A549 (cell line): Measurements from ENCODE around the gene PRKCQ. TPM values are rescaled to one million over a fixed set of nuclear protein-coding genes. Genes with fewer than 3 reads are reported as not detected.

Source experiments
- ATAC-seq, 2 experiments: fragments of 200-7000 bp in 1 of 2; fragments of >200 bp in 1 of 2; cut with Nextera tagmentation in 1 of 2; cut with Tn5 transposase in 1 of 2; 3 replicates each; pipeline versions ENCODE4 v1.8.0 to v1.9.1; 2018 to 2020; ENCODE audit warnings: mild to moderate bottlenecking in 1 of 2, moderate library complexity in 1 of 2
- CTCF ChIA-PET: fragments of 300-600 bp; sonication (Branson Sonifier 250); formaldehyde crosslinking; extraction: SDS; loops from one replicate; lab custom pipeline; 2021; ENCODE audit warnings: antibody characterized with exemption, inconsistent platforms; lab: Yijun Ruan, JAX
- POLR2A ChIA-PET: fragments of 350-600 bp; formaldehyde crosslinking; extraction: SDS; loops from one replicate; lab custom pipeline; 2021; ENCODE audit warnings: antibody characterized with exemption, inconsistent platforms; lab: Yijun Ruan, JAX
- DNase-seq, 2 experiments: peaks; one replicate each; pipeline versions ENCODE4 v3.0.0 to v3.0.0-alpha.2; 2011 to 2016; ENCODE audit warnings: low read depth in 1 of 2, low spot score in 1 of 2
- FAIRE-seq: peaks from 2 replicates; lab custom pipeline; 2011; peaks lifted over from hg19 to GRCh38; lab: Jason Lieb, UNC
- H3K27ac ChIP-seq, 2 experiments: fragments of >200 bp; sonication (Bioruptor Twin); formaldehyde crosslinking; 3 replicates each; pipeline ENCODE4 v1.5.1; 2016 to 2017
- H3K4me1 ChIP-seq: fragments of >200 bp; sonication (Bioruptor Twin); formaldehyde crosslinking; 3 replicates; pipeline ENCODE4 v1.6.1; 2016
- H3K4me2 ChIP-seq: fragments of >200 bp; sonication (Bioruptor Twin); formaldehyde crosslinking; 3 replicates; pipeline ENCODE4 v1.6.1; 2016
- H3K4me3 ChIP-seq: fragments of >200 bp; sonication (Bioruptor Twin); formaldehyde crosslinking; 3 replicates; pipeline ENCODE4 v1.5.1; 2016
- H3K9me3 ChIP-seq: fragments of >200 bp; sonication (Bioruptor Twin); formaldehyde crosslinking; 3 replicates; pipeline ENCODE4 v1.6.1; 2016
- CEBPB ChIP-seq, 2 experiments: fragments of >200 bp in 1 of 2; sonication (Bioruptor Twin) in 1 of 2; formaldehyde crosslinking in 1 of 2; IDR thresholded peaks; 2 replicates each; pipeline ENCODE4 v1.6.1; 2012 to 2016
- CHD2 ChIP-seq: fragments of 150-350 bp; IDR thresholded peaks from 2 replicates; pipeline ENCODE4 v1.6.1; 2014; ENCODE audit warnings: low read length; ENCODE audit not compliant: partially characterized antibody
- EHMT2 ChIP-seq: fragments of 200-600 bp; sonication (generic); IDR thresholded peaks from 2 replicates; pipeline ENCODE4 v1.6.1; 2016; ENCODE audit warnings: antibody characterized with exemption, low read depth, mild to moderate bottlenecking, moderate library complexity
- FOSL2 ChIP-seq, 2 experiments: fragments of 450-650 bp in 1 of 2; fragments of >200 bp in 1 of 2; sonication (Bioruptor Twin) in 1 of 2; formaldehyde crosslinking; IDR thresholded peaks; 2 replicates each; pipeline versions ENCODE4 v1.5.0 to v1.6.1; 2016 to 2020; ENCODE audit warnings: mild to moderate bottlenecking in 1 of 2, moderate library complexity in 1 of 2
- GATA3 ChIP-seq: IDR thresholded peaks from 2 replicates; pipeline ENCODE4 v1.6.1; 2012; ENCODE audit warnings: borderline replicate concordance
- HEYL ChIP-seq: fragments of 250-450 bp; sonication (Bioruptor Pico); IDR thresholded peaks from 2 replicates; pipeline ENCODE4 v1.8.0; 2021; ENCODE audit warnings: mild to moderate bottlenecking, moderate library complexity
- HOXB5 ChIP-seq: fragments of 250-450 bp; sonication (Bioruptor Pico); IDR thresholded peaks from 2 replicates; pipeline ENCODE4 v1.5.0; 2020; ENCODE audit warnings: mild to moderate bottlenecking, moderate library complexity
- JUNB ChIP-seq: fragments of >200 bp; sonication (Bioruptor Twin); formaldehyde crosslinking; IDR thresholded peaks from 2 replicates; pipeline ENCODE4 v1.6.1; 2016
- KDM5A ChIP-seq: fragments of 200-600 bp; sonication (generic); IDR thresholded peaks from 2 replicates; pipeline ENCODE4 v1.6.1; 2016; ENCODE audit warnings: antibody characterized with exemption, mild to moderate bottlenecking
- MAFK ChIP-seq: fragments of 450-650 bp; IDR thresholded peaks from 2 replicates; pipeline ENCODE4 v1.6.1; 2014; ENCODE audit not compliant: partially characterized antibody
- MAX ChIP-seq: IDR thresholded peaks from 2 replicates; pipeline ENCODE4 v1.6.1; 2012
- MYC ChIP-seq: IDR thresholded peaks from 2 replicates; pipeline ENCODE4 v1.6.1; 2012; ENCODE audit warnings: mild to moderate bottlenecking, inconsistent platforms, low read length, improper control_type of control experiment, borderline replicate concordance
- NR3C1 ChIP-seq: fragments of >200 bp; sonication (Bioruptor Twin); formaldehyde crosslinking; IDR thresholded peaks from 3 replicates; pipeline ENCODE4 v1.6.1; 2017
- POLR2A ChIP-seq: IDR thresholded peaks from 2 replicates; pipeline ENCODE4 v1.6.1; 2012; ENCODE audit warnings: mild to moderate bottlenecking, low read length
- RAD21 ChIP-seq, 2 experiments: fragments of >200 bp in 1 of 2; sonication (Bioruptor Twin) in 1 of 2; formaldehyde crosslinking in 1 of 2; IDR thresholded peaks in 1 of 2; conservative IDR thresholded peaks in 1 of 2; 2 replicates in 1 of 2; 3 replicates in 1 of 2; pipeline ENCODE4 v1.6.1; 2012 to 2018; ENCODE audit warnings: inconsistent platforms in 1 of 2
- REST ChIP-seq: fragments of 200-600 bp; sonication (generic); IDR thresholded peaks from 2 replicates; pipeline ENCODE4 v1.6.1; 2016; ENCODE audit warnings: antibody characterized with exemption, mild to moderate bottlenecking, moderate library complexity
- RNF2 ChIP-seq: fragments of 200-600 bp; sonication (generic); IDR thresholded peaks from 2 replicates; pipeline ENCODE4 v1.6.1; 2016; ENCODE audit warnings: low read depth, mild to moderate bottlenecking, antibody characterized with exemption, moderate library complexity, borderline replicate concordance
- ZC3H11A ChIP-seq: fragments of 450-650 bp; IDR thresholded peaks from 2 replicates; pipeline ENCODE4 v1.6.1; 2014; ENCODE audit warnings: antibody characterized with exemption, mild to moderate bottlenecking
- ZFP36 ChIP-seq: fragments of 450-650 bp; IDR thresholded peaks from 2 replicates; pipeline ENCODE4 v1.6.1; 2014; ENCODE audit warnings: borderline replicate concordance; ENCODE audit not compliant: partially characterized antibody
- WGBS: methylation state at CpG from one replicate; pipeline ENCODE4 v1.1.6; 2017; ENCODE audit errors: missing lambda C conversion rate; 5-methylcytosine and 5-hydroxymethylcytosine counted together
- polyA plus RNA-seq, 4 experiments: library from polyadenylated mRNA; depleted of rRNA in 3 of 4; stranded (reverse); fragments of >200 nt; fragmentation: RNase III in 1 of 4; extraction: RNeasy Plus Mini Kit Qiagen cat#74134 plus additional on column Dnase treatment in 1 of 4; gene quantifications; 2 replicates in 3 of 4; 3 replicates in 1 of 4; pipeline ENCODE4 v1.2.3, GENCODE V29; 2011 to 2017
- TF ChIP-seq, protein P1 (sequence below): fragments of 250-450 bp; sonication (Bioruptor Pico); IDR thresholded peaks from 2 replicates; pipeline ENCODE4 v1.5.0; 2021; ENCODE audit warnings: mild to moderate bottlenecking, moderate library complexity, borderline replicate concordance
- TF ChIP-seq, protein P2 (sequence below): fragments of >200 bp; sonication (Bioruptor Twin); formaldehyde crosslinking; IDR thresholded peaks from 3 replicates; pipeline ENCODE4 v1.5.1; 2016
- TF ChIP-seq, protein P3 (sequence below): fragments of 150-350 bp; IDR thresholded peaks from 2 replicates; pipeline ENCODE4 v1.6.1; 2014; ENCODE audit warnings: low read depth, mild to moderate bottlenecking, low read length

The PRKCQ gene
- polyA plus RNA-seq, 2 of the 4 experiments (the other 2 are of a cell fraction), result 3.7 to 7.1 TPM

GRCh38 chr10:6446711-6447110, 133.4 kb downstream of the PRKCQ start:
- Histone ChIP-seq H3K9me3 (no peaks in the 10 kb centered on the region), H3K4me3 (no peak overlapping the region), H3K27ac (no peak overlapping the region), H3K4me2 (no peak overlapping the region), H3K4me1 (no peaks in the 10 kb centered on the region)
- POLR2A ChIA-PET, result interaction anchor here (0.6 kb wide), 1 partner anchor 36 kb away, joined by 6 read pairs; no protein-coding TSS in a partner anchor
- 82% methylated on average over 7 of the region's 8 CpGs for WGBS
- ATAC-seq (no peak), DNase-seq (no peak), FAIRE-seq (no peak)
- TF ChIP-seq GATA3 (no peak), MYC (no peak), POLR2A (no peak), MAFK (no peak), ZFP36 (no peak), KDM5A (no peak), RAD21 (conservative IDR thresholded peaks at IDR 0.05 in 1 of 2, IDR thresholded peaks at IDR 0.05 in 1 of 2) (no peak), CHD2 (no peak), FOSL2 (IDR thresholded peaks at IDR 0.05) (no peak), FOSL2 (CRISPR knock-in tag; IDR thresholded peaks at IDR 0.05) (no peak), HEYL (CRISPR knock-in tag) (no peak), EHMT2 (no peak), NR3C1 (no peak), REST (no peak), HOXB5 (no peak)
- TF ChIP-seq, protein P1, sequence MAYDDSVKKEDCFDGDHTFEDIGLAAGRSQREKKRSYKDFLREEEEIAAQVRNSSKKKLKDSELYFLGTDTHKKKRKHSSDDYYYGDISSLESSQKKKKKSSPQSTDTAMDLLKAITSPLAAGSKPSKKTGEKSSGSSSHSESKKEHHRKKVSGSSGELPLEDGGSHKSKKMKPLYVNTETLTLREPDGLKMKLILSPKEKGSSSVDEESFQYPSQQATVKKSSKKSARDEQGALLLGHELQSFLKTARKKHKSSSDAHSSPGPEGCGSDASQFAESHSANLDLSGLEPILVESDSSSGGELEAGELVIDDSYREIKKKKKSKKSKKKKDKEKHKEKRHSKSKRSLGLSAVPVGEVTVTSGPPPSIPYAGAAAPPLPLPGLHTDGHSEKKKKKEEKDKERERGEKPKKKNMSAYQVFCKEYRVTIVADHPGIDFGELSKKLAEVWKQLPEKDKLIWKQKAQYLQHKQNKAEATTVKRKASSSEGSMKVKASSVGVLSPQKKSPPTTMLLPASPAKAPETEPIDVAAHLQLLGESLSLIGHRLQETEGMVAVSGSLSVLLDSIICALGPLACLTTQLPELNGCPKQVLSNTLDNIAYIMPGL, result no peak
- TF ChIP-seq, protein P2, sequence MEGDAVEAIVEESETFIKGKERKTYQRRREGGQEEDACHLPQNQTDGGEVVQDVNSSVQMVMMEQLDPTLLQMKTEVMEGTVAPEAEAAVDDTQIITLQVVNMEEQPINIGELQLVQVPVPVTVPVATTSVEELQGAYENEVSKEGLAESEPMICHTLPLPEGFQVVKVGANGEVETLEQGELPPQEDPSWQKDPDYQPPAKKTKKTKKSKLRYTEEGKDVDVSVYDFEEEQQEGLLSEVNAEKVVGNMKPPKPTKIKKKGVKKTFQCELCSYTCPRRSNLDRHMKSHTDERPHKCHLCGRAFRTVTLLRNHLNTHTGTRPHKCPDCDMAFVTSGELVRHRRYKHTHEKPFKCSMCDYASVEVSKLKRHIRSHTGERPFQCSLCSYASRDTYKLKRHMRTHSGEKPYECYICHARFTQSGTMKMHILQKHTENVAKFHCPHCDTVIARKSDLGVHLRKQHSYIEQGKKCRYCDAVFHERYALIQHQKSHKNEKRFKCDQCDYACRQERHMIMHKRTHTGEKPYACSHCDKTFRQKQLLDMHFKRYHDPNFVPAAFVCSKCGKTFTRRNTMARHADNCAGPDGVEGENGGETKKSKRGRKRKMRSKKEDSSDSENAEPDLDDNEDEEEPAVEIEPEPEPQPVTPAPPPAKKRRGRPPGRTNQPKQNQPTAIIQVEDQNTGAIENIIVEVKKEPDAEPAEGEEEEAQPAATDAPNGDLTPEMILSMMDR, result no peak
- CTCF ChIA-PET, result interaction anchor here (0.6 to 4.3 kb wide), 13 partner anchors 8 to 975 kb away, joined by 3 to 18 read pairs (median 4); no protein-coding TSS in a partner anchor

GRCh38 chr10:6445671-6446316, 134.3 kb downstream of the PRKCQ start:
- no peak overlapping the region for H3K4me3 ChIP-seq
- peak overlapping the region; percentile 39; the same call in 2 of the 3 replicates for H3K4me2 ChIP-seq
- 34% methylated on average over 12 of the region's 12 CpGs for WGBS
- FAIRE-seq (no peak), DNase-seq (peak; percentile 25 to 60), ATAC-seq (peak; percentile 64 to 77; a peak in 5 of 6 replicates)
- ChIA-PET POLR2A (no interaction called here), CTCF (interaction anchor here (0.5 to 4.3 kb wide), 15 partner anchors 10 to 976 kb away, joined by 3 to 18 read pairs (median 3); no protein-coding TSS in a partner anchor)
- H3K27ac ChIP-seq, result no peak overlapping the region
- H3K9me3 ChIP-seq, result no peaks in the 10 kb centered on the region
- no peaks in the 10 kb centered on the region for H3K4me1 ChIP-seq
- TF ChIP-seq, protein P3, sequence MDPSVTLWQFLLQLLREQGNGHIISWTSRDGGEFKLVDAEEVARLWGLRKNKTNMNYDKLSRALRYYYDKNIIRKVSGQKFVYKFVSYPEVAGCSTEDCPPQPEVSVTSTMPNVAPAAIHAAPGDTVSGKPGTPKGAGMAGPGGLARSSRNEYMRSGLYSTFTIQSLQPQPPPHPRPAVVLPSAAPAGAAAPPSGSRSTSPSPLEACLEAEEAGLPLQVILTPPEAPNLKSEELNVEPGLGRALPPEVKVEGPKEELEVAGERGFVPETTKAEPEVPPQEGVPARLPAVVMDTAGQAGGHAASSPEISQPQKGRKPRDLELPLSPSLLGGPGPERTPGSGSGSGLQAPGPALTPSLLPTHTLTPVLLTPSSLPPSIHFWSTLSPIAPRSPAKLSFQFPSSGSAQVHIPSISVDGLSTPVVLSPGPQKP, result no peak
- TF ChIP-seq MAX (0 out of 2 replicates have a peak, but pooled peaks have one; percentile 26), ZC3H11A (no peak), RAD21 (conservative IDR thresholded peaks at IDR 0.05 in 1 of 2, IDR thresholded peaks at IDR 0.05 in 1 of 2) (peak; percentile 65 to 70), CEBPB (IDR thresholded peaks at IDR 0.05) (0 out of 4 replicates have a peak, but pooled peaks of 1 of the 2 experiments have one; percentile 31), RNF2 (no peak), JUNB (no peak)
- TF ChIP-seq, protein P1, result no peak
- TF ChIP-seq, protein P2, result peak; percentile 80
